Stimulated activated naive CD8-positive, alpha-beta T cell treated with anti-CD3 and anti-CD28 coated beads, Interleukin-15, amount 100 ng/mL, for 72 hours (primary cell): ENCODE measurements around the gene GPR75.
"Not testable (repeated sequence)": the region's sequence is repeated elsewhere in the genome, so short reads cannot be mapped to it uniquely, and the experiment has no call there.

Source experiments
- ATAC-seq: fragments of 150-1000 bp; cut with Tn5 transposase; 2 replicates; pipeline ENCODE4 v1.10.0; 2021; ENCODE audit warnings: mild to moderate bottlenecking, moderate library complexity
- DNase-seq, 2 donors: peaks; one replicate each; pipeline ENCODE4 v3.0.0; 2021 to 2022
- H3K27ac Mint-ChIP-seq, 2 donors: one replicate each; pipeline ENCODE4 v1.8.0; 2022; ENCODE audit warnings: mild to moderate bottlenecking in 2 of 2, mixed read lengths in 2 of 2, moderate library complexity in 2 of 2
- H3K27me3 Mint-ChIP-seq: one replicate; pipeline ENCODE4 v1.8.0; 2022; ENCODE audit warnings: mixed read lengths
- H3K4me1 Mint-ChIP-seq: one replicate; pipeline ENCODE4 v1.8.0; 2022; ENCODE audit warnings: mild to moderate bottlenecking, mixed read lengths
- H3K4me3 Mint-ChIP-seq, 2 donors: one replicate each; pipeline ENCODE4 v1.8.0; 2022; ENCODE audit warnings: mild to moderate bottlenecking in 2 of 2, mixed read lengths in 2 of 2, moderate library complexity in 1 of 2
- H3K9me3 Mint-ChIP-seq, 2 donors: one replicate each; pipeline ENCODE4 v1.8.0; 2022; ENCODE audit warnings: mixed read lengths in 2 of 2

The GPR75 gene

DNA sequence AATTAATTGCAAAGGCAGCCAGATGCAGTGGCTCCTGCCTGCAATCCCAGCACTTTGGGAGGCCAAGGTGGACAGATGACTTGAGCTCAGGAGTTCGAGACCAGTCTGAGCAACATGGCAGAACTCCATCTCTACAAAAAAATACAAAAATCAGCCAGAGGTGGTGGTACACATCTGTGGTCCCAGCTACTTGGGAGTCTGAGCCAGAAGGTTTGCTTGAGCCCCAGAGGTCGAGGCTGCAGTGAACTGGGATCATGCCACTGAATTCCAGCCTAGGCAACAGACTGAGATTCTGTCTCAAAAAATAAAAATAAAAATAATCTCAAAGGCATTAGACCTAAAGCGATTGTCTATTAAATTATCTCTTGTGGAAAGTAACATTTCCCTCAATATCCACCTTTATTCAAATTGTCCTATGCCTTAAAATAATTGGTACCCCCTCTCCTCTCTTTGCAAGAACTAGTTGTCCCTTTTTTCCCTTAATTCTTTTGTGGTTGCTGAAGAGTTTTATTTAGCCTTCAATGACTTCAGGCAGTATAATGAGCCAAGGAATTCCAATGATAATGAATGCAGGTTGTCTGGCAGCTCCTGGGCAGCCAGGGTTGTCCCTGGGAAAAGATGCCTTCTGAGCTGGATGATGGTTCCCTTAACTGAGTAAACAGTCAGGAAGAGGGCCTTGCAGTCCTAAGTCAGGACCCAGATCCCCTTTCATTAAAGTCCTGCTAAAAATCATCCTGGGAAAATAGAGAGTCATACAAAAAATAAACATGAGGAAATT, 32.2 kb downstream of the GPR75 start:
- ATAC-seq: no peak
- no peak overlapping the region for H3K4me3 Mint-ChIP-seq

DNA sequence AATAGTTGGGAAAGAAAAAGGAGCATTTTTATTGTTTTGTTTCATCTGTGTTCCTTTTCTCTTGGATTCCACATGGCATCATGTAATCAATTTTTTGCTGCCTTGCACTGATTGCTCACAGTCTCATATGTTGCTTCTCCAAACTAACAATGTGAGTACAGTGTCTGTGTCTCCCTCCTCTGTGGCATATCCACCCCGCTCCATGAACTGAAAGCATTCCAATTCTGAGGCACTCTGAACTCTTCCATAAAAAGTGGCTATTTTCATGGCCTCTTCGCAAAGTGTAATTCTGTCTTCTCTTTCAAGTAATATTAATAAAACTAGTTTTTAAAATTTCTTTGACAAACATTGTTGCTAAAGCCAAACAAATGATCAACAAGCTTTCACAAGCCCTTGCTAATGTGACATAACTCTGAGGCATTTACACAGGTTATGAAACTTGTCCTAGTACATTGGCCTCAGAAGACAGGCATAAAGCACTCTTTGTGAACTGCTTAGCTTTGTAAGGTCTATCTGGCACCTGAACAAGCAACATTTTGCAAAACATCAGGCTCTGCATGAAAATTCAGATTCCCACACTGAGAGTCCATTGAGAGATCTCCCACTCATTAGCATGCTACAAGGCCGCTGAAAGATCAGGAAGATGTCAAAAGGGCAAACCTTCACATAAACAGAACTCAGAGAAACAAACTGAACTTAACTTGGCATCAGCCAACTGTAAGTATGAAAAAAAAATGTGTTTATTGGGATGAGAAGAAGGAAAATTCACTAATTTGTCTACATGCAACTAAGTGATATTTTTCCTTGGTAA, 33.0 kb downstream of the GPR75 start:
- Mint-ChIP-seq H3K4me1 (no peaks in the 10 kb centered on the region), H3K9me3 (peaks cover 6 to 17% of the 10 kb centered on the region in 2 donors), H3K27me3 (no peaks in the 10 kb centered on the region), H3K4me3 (no peak overlapping the region), H3K27ac (no peak overlapping the region)
- ATAC-seq (no peak), DNase-seq (no peak)

More for the DNA sequence above, 32.2 kb downstream of the GPR75 start:
- DNase-seq: no peak
- Mint-ChIP-seq H3K9me3 (peaks cover 6 to 17% of the 10 kb centered on the region in 2 donors), H3K27ac (no peak overlapping the region), H3K4me1 (no peaks in the 10 kb centered on the region), H3K27me3 (no peaks in the 10 kb centered on the region)

DNA sequence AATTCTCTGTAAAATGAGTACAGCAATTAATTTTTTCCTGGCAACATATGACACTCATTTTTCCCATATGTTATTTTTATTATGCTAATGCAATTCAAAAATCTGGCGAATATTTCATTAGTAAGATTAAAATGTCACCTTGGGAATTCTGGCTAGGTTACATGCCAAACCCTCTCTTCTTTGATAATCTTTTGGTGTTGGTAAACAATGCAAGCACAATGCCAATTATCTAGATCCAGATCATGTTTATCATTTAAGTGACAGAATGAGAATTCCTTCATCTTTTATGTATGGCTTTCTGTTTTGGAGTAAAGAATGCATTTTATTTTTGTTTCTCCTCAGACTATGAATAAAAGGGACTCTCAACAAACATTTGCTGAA, 33.7 kb downstream of the GPR75 start:
- Mint-ChIP-seq H3K4me1 (no peaks in the 10 kb centered on the region), H3K27ac (no peak overlapping the region), H3K27me3 (no peaks in the 10 kb centered on the region), H3K4me3 (no peak overlapping the region), H3K9me3 (peaks cover 6 to 17% of the 10 kb centered on the region in 2 donors)
- ATAC-seq (no peak), DNase-seq (no peak)

DNA sequence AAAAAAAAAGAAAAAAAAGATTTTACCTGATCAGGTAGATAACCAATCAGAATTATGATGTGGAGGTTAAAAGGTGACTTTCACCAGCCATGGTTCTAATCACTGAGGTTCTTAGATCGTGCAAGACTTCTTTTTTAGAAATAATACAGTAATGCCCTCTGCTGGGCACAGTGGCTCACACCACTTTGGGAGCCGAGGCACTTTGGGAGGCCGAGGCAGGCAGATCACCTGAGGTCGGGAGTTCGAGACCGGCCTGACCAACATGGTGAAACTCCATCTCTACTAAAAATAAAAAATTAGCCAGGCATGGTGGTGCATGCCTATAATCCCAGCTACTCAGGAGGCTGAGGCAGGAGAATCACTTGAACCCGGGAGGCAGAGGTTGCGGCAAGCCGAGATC, 36.1 kb downstream of the GPR75 start:
- H3K27me3 Mint-ChIP-seq, H3K4me3 Mint-ChIP-seq, H3K27ac Mint-ChIP-seq, H3K4me1 Mint-ChIP-seq: not testable (repeated sequence)
- peak; percentile 57 for ATAC-seq
- DNase-seq: peak; percentile 12 to 24
- H3K9me3 Mint-ChIP-seq: peaks cover 4 to 11% of the 10 kb centered on the region in 2 donors

DNA sequence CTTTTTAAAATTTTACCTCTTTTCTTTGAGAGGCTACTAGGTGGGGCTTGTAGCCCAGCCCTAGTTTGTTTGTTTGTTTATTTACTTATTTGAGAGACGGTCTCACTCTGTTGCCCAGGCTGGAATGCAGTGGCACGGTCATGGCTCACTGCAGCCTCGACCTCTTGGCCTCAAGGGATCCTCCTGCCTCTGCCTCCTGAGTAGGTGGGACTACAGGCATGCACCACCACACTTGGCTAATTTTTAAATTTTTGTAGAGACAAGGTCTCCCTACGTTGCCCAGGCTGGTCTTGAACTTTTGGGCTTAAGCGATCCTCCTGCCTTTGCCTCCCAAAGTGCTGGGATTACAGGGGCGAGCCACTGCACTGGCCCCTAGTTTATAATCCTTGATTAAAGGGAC, 38.0 kb downstream of the GPR75 start:
- Mint-ChIP-seq H3K27ac (peak overlapping the region in 1 of 2 donors; percentile 6), H3K27me3 (no peaks in the 10 kb centered on the region), H3K9me3 (no peaks in the 10 kb centered on the region), H3K4me1 (no peaks in the 10 kb centered on the region), H3K4me3 (no peak overlapping the region)
- no peak for ATAC-seq
- DNase-seq: no peak

DNA sequence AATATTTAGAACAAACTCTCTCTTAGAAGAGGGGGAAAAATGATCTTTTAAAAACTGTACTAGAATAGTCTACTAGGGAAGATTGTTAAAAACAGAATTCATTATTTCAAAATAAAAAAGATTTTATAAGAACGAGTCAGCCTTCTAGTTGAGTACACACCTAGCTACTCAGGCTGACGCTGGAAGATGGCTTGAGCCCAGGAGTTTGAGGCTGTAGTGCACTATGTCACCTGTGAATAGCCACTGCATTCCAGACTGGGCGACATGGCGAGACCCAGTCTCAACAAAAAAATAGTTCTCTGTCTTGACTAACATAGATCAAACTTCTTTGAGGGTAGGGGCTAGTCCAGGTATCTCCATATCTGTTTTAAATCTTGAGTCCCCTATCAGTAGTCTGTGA, 39.1 kb downstream of the GPR75 start:
- no peaks in the 10 kb centered on the region for H3K27me3 Mint-ChIP-seq
- DNase-seq (no peak), ATAC-seq (no peak)
- H3K4me3 Mint-ChIP-seq: no peak overlapping the region
- no peaks in the 10 kb centered on the region for H3K4me1 Mint-ChIP-seq
- H3K9me3 Mint-ChIP-seq: no peaks in the 10 kb centered on the region
- no peak overlapping the region for H3K27ac Mint-ChIP-seq

DNA sequence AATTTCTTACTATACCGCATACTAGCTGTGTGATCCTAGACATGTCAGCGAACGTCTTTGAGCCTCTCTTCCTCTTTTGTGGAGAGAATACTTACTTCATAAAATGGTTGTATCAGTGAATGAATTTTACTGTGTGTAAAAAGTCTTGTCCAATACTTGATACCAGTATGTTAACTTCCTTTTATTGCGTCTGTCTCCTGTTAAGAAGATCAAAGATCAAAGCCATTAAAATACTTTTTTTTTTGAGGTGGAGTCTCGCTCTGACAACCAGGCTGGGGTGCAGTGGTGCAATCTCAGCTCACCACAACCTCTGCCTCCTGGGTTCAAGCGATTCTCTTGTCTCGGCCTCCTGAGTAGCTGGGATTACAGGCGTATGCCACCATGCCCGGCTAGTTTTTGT, 39.7 kb downstream of the GPR75 start:
- ATAC-seq: no peak
- no peak overlapping the region for H3K4me3 Mint-ChIP-seq
- H3K4me1 Mint-ChIP-seq: no peaks in the 10 kb centered on the region
- H3K27me3 Mint-ChIP-seq: no peaks in the 10 kb centered on the region
- H3K9me3 Mint-ChIP-seq: no peaks in the 10 kb centered on the region
- no peak for DNase-seq
- H3K27ac Mint-ChIP-seq: no peak overlapping the region

DNA sequence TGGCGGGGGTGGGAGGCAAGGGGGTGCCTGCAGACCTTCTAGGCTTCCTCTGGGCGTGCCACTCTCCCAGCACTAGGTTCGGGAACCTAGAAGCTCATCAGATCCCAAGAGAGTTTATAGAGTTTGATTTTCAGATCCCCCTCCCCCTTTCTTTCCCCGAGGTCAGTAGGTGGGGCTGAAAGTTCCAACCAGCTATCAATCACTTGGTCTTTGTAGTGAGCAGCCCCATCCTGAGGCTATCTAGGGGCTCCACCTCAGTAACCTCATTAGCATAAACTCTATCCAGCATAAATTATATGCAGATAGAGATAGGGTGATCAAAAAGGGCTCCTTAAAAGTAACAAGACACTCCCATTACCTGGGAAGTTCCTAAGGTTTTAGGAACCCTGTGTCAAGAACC, 40.1 kb downstream of the GPR75 start:
- no peaks in the 10 kb centered on the region for H3K27me3 Mint-ChIP-seq
- ATAC-seq (no peak), DNase-seq (no peak)
- H3K9me3 Mint-ChIP-seq: no peaks in the 10 kb centered on the region
- H3K4me3 Mint-ChIP-seq: no peak overlapping the region
- H3K27ac Mint-ChIP-seq: no peak overlapping the region
- H3K4me1 Mint-ChIP-seq: no peaks in the 10 kb centered on the region

DNA sequence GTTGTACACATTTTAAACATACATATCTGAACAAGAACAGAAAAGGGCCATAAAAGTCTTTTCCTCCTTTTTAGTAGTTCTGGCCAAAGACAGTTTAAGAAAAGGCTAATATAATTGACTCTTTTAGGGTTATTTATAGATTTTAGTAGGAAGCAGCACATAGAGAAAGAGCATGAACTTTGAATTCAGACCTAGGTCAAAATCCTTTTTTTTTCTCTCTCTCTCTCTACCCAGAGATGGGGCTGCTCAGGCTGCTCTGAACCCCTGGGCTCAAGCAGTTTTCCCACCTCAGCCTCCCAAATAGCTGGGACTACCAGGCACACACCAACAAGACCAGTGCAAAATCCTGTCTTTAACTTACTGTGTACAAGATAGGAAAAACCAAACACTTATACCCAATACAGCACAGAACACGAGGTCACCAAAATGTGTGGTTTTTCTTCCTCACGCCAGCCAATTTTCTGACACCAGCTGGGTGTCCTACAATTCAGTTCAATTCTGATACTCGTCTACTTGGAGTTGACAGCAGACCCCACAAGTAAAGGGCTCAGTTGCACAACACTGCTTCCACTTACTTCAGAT, 40.8 kb downstream of the GPR75 start:
- no peak for ATAC-seq
- no peaks in the 10 kb centered on the region for H3K27me3 Mint-ChIP-seq
- H3K4me3 Mint-ChIP-seq: no peak overlapping the region
- H3K27ac Mint-ChIP-seq: peak overlapping the region in 1 of 2 donors; percentile 16
- H3K9me3 Mint-ChIP-seq: no peaks in the 10 kb centered on the region
- no peak for DNase-seq
- H3K4me1 Mint-ChIP-seq: no peaks in the 10 kb centered on the region

DNA sequence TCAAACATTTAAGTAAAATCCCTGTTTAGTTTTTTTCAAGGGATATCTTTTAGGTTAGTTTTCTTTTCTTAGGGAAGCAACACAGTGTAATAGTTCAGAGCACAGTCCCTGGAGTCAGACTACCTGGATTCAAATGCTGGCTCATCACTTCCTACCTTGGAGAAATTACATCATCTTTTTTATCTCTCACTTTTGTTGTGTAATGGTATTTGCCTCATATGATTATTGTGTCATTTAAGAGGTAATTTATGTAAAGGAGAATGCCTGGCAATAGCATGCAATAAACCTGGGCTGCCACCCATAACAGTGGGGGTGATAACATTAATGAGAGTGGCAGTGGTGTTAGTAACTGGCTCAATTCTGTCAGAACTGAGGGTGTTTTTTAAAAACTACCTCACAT, 46.6 kb downstream of the GPR75 start:
- no peaks in the 10 kb centered on the region for H3K9me3 Mint-ChIP-seq
- no peaks in the 10 kb centered on the region for H3K27me3 Mint-ChIP-seq
- peak overlapping the region in 1 of 2 donors; percentile 69 for H3K27ac Mint-ChIP-seq
- H3K4me3 Mint-ChIP-seq: no peak overlapping the region
- no peaks in the 10 kb centered on the region for H3K4me1 Mint-ChIP-seq
- DNase-seq (no peak), ATAC-seq (no peak)

DNA sequence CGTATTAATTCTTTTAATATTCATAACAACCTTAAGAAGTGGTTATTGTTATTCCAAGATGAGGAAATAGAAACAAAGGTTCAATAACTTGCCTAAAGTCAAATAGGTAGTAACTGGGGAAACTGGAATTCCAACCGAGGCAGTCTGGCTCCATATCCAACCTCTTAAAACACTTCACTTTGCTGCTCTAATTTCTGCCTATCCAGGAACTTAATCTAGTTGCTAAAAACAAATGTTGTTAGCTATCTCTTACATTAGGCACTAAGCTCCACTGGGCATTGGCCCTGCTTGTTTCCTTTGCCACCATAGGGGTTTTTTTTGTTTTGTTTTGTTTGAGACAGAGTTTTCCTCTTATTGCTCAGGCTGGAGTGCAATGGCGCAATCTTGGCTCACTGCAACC, 48.2 kb downstream of the GPR75 start:
- Mint-ChIP-seq H3K4me1 (no peaks in the 10 kb centered on the region), H3K27me3 (no peaks in the 10 kb centered on the region), H3K27ac (peak overlapping the region in 1 of 2 donors; percentile 19), H3K9me3 (no peaks in the 10 kb centered on the region), H3K4me3 (no peak overlapping the region)
- DNase-seq: no peak
- ATAC-seq: no peak
